ENCODE results near the gene APOBEC3A.

- no peak for TF ChIP-seq CTCF (IDR thresholded peaks at IDR 0.05; ENCODE audit: insufficient read depth, low read length, poor library complexity, severe bottlenecking)
- no peak for TF ChIP-seq EZH2phosphoT487 (conservative IDR thresholded peaks at IDR 0.05; ENCODE audit: low read length)
Observed at GRCh38 chr22:38938925-38939324, 18.5 kb upstream of the APOBEC3A start.
